T-helper 2 cell (primary cell): ENCODE results near the gene GATAD2B.
A peak's percentile ranks its signal among the peaks of the same experiment; 100 is the strongest.

Experiments used
- DNase-seq, 5 experiments: peaks; one replicate each; pipeline versions ENCODE4 v3.0.0 to v3.0.0-alpha.2; 2012 to 2022
- total RNA-seq, 2 donors: gene quantifications; one replicate each; lab custom pipeline; 2026; lab: John Stamatoyannopoulos, UW

The GATAD2B gene
- 43.3 to 47.8 reads per million in 2 donors for total RNA-seq

DNA sequence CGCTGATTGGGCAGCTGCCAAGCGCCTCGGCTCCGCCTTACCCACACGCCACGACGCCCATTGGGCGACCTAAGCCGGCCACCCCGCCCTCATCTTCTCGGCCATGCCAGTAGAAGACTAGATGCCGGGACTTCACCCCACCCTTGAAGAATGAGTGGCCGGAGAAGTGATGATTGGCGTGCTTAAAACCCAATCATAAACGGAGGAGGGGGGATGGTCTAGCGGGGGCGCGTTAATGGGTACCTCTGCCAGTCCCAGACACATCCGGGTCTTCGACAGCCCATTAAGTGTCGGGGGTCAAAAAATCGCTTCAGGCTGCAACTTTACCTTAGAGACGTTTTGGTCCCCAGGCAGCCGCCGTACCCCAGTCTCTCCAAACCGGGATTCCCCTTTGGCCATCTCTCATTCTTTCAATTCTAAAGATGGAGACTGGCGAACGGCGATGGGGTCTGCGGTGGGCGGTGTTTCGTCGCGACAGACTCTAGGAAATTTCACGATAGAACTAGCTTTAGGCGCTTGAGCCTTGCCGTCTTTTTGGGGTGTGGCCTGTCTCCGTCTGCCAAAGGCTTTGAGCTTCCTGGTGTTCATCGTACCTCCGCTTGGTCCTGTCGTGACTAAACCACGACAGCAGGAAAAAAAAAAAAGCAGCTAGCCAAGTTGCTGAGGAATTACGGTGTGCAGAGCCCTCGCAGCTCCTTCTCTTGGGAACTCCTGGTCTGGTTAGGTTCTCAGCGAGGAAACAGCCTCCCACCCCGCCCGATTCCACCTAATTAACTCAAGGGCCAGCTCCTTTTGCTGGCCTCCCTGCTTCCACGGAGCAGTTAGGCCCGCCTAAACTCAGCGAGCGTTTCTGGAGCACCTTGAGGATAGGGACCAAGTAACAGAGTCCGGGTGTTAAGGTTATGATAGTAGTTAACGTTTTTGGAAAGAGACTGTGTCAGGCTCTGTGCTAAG, at the start of gene GATAD2B:
Gene GATAD2B, minus strand, starts transcription at position 1 of the 954 bp plus-strand sequence. CDS start 94,625 bp downstream, outside the sequence.
- DNase-seq = peak; percentile 95 to 100 (median 98)

DNA sequence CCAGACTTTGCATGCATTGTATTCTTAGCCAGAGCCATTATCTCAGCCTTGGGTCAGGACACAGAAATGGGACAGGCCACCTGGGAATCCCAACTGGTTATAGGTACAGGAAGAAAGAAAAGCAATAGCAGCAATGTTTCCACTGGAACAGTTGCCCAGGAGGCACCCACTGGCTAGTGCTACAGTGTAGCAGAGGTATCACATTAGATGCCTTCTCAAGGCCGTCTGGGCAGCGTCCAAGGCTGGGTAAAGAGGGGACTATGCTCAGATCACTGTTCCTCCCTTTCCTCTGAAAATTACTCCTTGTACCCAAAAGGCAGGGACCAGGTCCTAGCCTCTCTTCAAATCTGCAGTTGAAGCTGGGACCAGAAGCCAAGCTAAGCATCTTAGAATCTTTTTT, 47.6 kb upstream of the GATAD2B start:
- DNase-seq = no peak

DNA sequence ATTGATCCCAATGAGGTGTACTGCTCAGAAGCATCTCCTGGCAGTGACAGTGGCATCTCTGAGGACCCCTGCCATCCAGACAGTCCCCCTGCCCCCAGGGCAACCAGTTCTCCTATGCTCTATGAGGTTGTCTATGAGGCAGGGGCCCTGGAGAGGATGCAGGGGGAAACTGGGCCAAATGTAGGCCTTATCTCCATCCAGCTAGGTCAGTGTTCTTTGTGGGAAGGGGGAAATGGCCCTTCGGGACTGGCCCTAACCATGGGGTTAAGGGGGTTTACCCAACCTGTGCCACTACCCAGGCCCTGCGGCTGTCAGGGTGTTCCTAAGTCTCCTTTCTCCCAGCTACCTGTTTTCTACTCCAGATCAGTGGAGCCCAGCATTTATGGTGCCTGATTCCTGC, 46.2 kb upstream of the GATAD2B start:
- no peak for DNase-seq

DNA sequence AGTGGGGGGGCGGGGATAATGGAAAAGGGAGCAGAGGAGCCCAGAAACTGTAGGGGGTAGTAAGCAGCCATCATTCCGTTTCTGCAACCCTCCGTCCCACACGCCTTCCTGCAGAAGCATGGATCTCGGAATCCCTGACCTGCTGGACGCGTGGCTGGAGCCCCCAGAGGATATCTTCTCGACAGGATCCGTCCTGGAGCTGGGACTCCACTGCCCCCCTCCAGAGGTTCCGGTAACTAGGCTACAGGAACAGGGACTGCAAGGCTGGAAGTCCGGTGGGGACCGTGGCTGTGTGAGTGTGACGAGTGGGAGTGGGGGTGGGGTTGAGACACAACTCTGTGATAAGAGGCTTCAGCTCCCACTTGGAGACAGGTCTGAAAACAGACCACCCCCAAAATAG, 45.6 kb upstream of the GATAD2B start:
- DNase-seq = no peak

DNA sequence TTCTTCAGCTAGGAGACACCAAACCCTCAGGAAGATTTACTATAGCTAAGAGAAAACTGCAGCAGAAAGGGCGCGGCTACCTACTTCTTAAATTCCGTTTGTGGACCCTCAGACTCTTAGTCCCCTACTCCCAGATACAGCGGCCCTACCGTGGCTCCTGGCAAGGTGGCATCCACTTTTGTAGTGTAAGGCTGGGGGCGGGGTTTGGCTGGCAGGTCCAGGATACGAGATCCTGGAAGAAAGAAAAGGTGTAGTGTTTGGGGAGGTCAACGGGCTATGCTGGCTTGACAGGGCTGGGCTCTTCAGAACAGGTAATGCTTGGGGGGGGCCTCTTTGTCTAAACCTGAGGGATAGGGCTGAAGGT, 45.2 kb upstream of the GATAD2B start:
- DNase-seq = no peak

DNA sequence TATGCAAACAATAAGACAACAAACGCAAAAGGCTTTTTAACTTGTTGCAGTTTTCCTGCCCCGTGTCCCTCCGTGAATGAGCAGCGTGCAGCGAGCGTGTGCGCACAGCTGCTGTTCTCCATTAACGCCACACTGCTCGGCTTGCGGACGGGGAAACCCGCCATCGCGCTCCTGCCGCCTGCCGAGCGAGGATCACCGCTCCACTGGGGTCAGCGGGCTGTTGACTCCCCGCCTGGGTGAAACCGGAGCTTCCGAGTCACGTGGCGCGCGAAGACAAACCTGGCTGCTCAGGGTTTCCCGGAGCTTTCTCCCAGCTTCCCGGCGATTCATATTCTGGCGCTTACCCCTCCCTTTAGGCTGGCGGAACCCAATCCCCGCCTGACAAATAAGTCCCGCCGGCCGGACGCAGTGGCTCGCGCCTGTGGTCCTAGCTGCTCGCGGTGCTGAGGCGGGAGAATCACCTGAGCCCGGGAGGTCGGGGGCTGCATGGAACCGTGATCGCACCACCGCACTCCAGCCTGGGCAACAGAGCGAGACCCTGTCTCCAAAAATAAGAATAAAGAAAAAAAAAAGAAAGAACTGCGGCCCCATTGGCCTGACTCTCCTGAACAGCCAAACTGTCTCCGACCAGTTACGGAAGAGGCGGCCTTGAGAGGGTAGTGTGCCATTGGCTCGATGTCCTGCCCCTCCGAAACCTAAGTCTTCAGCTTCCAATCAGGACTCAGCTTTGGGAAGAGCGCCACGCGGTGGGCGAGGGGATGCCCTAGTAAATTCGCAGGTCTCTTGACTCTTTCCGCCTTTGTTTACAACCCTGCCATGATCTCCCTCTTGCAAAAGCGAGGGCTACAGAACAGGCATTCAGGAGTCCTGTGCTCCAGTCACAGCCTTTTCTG, 44.6 kb upstream of the GATAD2B start, which contains the start of gene CREB3L4:
Gene CREB3L4, plus strand, starts transcription at position 796 of the 893 bp plus-strand sequence. CDS start 624 bp downstream, outside the sequence.
- peak in 4 of 5 experiments; percentile 75 to 98 (median 79) for DNase-seq

DNA sequence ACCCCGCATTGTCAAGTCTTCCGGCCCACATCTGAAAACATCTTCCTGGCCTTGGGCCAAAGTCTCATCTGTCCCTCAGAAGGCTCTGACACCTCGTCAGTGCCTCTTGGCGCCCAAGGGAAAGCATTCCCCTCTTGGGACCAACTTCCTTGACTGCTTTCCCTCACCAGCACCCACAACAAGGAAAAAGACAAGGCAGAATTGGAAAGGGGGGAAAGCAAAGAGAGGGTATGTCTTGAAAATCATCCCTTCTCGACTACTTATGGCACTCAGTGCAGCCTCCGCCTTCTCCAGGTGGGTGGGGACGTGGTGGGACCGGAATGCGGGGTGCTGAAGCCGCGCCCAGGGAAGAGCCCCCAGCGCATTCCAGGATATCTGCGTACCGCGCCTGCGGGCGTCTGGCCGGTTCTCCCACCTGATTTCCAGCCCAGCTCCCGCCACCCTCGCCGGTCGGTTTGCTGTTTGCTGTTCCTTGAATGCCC, 41.1 kb upstream of the GATAD2B start:
- DNase-seq = no peak

GRCh38 chr1:153963030-153963849, 40.5 kb upstream of the GATAD2B start, which contains the start of gene SLC39A1:
Gene SLC39A1, minus strand, starts transcription at chr1:153963537. Its CDS starts 822 bp downstream, at chr1:153962715.
- peak; percentile 89 to 94 (median 91) for DNase-seq

- no peak for DNase-seq
These were observed 39.6 kb upstream of the GATAD2B start for GRCh38 chr1:153962088-153963029.

DNA sequence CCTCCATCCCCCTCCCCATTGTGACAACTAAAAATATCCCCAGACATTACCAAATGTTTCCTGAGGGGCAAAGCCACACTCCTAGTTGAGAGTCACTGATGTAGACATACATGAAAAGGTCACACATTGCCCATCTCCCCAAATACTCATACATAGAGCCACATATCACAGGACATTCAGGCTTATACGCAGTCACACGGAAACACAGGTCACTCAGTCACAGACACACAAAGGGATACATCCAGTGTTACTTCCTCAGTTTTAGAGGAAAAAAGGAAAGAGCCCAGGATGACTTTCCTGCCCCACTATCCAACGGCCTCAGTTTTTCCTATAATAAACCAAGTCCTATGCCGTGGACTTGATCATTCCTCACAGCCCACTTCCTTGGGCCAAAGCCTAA, 38.6 kb upstream of the GATAD2B start:
- no peak for DNase-seq

GRCh38 chr1:153960206-153960605, 37.4 kb upstream of the GATAD2B start:
- DNase-seq = no peak

- DNase-seq = no peak
These were observed 36.7 kb upstream of the GATAD2B start for GRCh38 chr1:153959454-153959853.

GRCh38 chr1:153958961-153959260, 36.1 kb upstream of the GATAD2B start:
- DNase-seq = no peak

- DNase-seq = peak; percentile 92 to 99 (median 97)
These were observed 35.6 kb upstream of the GATAD2B start, which contains the start of gene CRTC2 for GRCh38 chr1:153958111-153958960. Gene CRTC2, minus strand, starts transcription at chr1:153958612. Its CDS starts 115 bp downstream, at chr1:153958497.

- DNase-seq = peak in 3 of 5 experiments; percentile 19 to 66 (median 65)
These were observed 35.0 kb upstream of the GATAD2B start for GRCh38 chr1:153957744-153958110.

- DNase-seq = no peak
These were observed 34.4 kb upstream of the GATAD2B start for GRCh38 chr1:153956997-153957715.

- no peak for DNase-seq
These were observed 32.1 kb upstream of the GATAD2B start for GRCh38 chr1:153954826-153955225.

DNA sequence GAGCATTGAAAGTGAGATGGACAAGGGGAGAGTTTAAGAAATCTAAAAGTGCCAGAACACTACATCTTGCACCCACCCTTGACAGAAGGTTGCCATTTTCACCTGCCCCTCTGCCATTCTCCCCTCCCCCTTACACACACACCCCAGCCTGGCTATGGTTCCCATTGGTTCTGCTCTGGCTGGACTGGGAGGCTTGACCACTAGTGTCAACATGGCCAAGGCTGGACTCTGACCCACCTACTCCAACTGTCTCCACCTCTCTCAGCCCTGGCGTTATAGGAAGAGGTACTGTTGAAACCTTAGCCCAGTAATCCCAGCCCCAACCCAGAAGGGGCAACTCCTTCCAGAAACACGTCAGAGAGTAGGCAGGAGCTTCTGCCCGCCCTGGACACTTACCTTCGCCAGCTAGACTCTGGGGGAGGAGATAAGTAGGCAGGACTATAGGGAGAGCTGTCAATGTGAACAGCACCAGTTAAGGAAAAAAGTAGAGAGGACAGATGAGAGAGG, 31.1 kb upstream of the GATAD2B start:
- no peak for DNase-seq

DNA sequence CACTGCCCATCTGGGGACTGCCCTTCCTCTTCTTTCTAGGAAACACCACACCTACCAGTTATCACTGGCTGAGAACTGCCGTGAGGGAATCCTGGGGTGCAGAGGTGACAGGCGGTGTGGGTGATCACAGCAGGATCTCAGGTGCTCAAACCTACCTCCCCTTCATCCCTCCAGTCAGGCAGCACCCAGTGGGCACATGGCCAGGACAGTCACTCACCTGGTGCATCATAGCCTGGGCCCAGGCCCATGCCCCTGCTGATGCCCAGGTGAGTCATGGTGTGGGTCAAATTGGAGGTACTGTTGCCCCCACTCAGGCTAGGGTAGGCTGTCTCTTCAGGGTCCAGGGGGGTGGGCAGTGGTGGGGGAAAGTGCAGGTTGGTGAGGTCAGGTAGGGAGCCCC, 29.0 kb upstream of the GATAD2B start:
- DNase-seq = no peak
